Tibial nerve (tissue), 3 donors: ENCODE results near the gene ANKUB1.

Experiments
- CTCF ChIP-seq, 5 experiments: fragments of 200-600 bp in 3 of 5; fragments of 450-650 bp in 2 of 5; sonication (generic) in 3 of 5; IDR thresholded peaks; one replicate each; pipeline ENCODE4 v1.5.1; 2016 to 2019; ENCODE audit warnings: antibody characterized with exemption in 5 of 5, mild to moderate bottlenecking in 3 of 5, moderate library complexity in 2 of 5
- POLR2A ChIP-seq, 2 donors: fragments of 450-650 bp; IDR thresholded peaks; one replicate each; pipeline ENCODE4 v1.6.1; 2017; ENCODE audit warnings: antibody characterized with exemption in 2 of 2, mild to moderate bottlenecking in 2 of 2, moderate library complexity in 2 of 2

- no peak for TF ChIP-seq CTCF (IDR thresholded peaks at IDR 0.05)
- no peak for TF ChIP-seq POLR2A (IDR thresholded peaks at IDR 0.05)
Observed at GRCh38 chr3:149831321-149831720, 39.0 kb upstream of the ANKUB1 start.
